HG02970 (cell line): ENCODE measurements around the gene HMGCS2.
"Not testable (repeated sequence)": the region's sequence is repeated elsewhere in the genome, so short reads cannot be mapped to it uniquely, and the experiment has no call there.

ENCODE experiments used
- ATAC-seq: cut with Tn5 transposase; IDR thresholded peaks from one replicate; pipeline ENCODE4 v1.9.1; 2021; ENCODE audit warnings: mild to moderate bottlenecking, moderate library complexity, moderate number of reproducible peaks; ENCODE audit not compliant: unreplicated experiment, low FRiP score

HMGCS2 gene

DNA sequence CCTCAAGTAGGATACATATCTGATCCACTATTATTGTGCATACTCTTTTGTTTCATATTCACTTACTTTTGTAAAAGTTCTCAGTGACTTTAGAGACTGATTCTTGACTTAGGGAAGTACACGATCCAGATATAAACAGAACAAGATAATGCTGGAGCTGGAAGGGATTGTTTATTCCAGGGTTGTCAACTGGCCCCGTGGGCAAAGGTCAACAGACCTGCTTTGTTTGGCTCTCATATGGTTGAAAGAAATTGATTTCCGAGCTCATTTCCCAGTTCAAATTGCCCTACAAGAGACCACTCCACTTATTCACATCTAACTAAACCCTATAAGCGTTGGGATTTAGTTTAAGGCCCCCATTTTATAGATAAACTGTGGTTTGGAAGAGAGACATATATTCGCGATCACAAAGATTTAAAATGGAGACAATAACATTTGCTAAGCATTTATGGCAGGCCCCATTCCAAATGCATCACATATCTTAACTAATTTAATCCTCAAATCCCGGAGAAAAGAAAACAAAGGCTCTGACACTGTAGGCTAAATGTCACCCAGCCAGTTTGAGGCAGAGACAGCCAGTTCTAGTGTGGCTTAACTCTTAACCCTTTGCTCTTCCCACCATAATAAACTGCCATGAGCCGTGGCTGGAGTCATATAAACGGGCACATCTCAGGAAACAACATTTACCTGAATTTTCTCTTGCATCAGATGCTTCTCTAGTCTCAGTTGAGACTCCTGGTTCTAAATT lies 21.9 kb upstream of the HMGCS2 start:
- no peak for ATAC-seq

DNA sequence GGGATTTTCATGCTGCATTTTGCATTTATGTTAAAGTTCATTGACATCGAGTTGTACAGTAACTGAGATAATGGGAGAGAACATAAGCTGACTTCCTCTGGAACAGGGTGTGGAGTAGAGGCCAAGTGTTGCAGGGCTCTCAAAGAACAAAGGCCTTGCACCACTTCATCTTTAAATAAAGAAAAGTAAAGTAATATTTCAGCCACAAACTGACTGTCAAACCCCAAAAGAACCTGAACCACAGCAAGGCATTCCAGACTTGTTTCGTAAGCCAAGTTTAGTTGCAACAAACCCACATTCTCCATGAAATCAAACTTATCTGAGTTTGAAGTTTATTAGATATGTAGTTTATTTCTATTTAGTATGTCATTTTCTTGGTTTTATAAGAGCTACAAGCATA lies 19.1 kb upstream of the HMGCS2 start:
- no peak for ATAC-seq

GRCh38 chr1:119786473-119787050 lies 17.9 kb upstream of the HMGCS2 start:
- not testable (repeated sequence) for ATAC-seq

- ATAC-seq = not testable (repeated sequence)
These were observed 17.3 kb upstream of the HMGCS2 start for GRCh38 chr1:119786046-119786445.

GRCh38 chr1:119784191-119784781 lies 15.6 kb upstream of the HMGCS2 start:
- ATAC-seq = no peak

DNA sequence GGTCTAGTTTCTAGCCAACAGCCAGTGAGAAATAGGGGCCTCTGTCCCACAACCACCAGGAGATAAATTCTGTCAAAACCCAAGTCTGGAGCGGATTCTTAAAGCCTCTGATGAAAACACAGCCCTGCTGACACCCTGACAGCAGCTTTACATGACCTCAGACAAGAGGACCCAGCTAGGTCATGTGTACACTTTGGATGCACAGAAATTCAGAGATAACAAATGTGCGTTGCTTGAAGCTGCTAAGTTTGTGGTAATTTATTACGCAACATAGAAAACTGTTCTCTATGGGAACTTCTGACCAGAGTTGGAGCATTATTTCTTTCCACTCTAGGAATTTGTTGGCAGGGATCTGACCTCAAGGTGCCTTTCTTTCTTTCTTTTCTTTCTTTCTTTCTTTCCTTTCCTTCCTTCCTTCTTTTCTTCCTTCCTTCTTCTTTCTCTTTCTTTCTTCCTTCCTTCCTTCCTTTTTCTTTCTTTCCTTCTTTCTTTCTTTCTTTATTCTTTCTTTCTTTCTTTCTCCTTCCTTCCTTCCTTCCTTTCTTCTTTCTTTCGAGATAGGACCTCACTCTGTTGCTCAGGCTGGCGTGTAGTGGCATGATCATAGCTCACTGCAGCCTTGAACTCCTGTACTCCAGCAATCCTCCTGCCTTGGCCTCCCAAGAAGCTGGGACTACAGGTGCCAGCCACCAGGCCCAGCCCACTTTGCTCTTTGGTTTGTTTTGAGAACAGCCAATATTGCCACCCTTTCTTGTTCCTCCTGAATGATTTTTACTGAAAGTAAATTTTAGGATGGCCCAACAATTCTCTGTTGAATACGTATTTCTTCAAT lies 14.9 kb upstream of the HMGCS2 start:
- no peak for ATAC-seq

GRCh38 chr1:119782631-119783325 lies 14.1 kb upstream of the HMGCS2 start:
- no peak for ATAC-seq

DNA sequence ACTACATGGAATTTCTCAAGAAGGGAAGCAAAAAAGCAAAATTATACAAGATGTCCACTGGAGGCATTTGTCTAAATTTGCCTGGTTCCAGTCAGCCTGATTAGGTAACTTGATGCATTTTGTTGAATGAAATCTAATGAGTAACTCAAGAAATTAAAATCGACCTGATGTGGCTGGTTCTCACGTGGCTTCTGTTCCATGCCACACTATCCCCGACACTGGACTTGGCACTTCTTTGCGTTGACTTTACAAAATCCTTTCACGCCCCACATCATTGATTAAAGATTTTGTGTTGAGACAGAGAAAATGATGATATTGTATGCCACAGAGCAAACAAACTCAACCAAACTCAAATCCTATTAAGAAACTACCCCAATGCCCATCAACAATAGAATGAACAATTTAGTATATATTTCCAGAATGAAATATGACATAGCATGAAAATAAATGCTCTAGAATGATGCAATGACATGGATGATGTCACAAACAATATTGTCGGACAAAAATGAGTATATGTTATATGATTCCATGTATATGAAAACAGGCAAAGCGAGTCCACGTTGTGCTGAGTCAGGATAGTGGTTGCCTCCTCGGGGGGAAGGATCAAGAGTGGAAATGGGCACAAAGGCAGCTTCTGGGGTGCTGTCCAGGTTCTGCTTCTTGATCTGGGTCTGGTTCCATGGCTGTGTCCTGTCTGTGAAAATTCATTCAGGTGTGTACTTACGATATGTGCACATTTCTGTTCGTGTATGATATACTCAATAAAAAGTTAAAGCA lies 12.9 kb upstream of the HMGCS2 start:
- no peak for ATAC-seq

DNA sequence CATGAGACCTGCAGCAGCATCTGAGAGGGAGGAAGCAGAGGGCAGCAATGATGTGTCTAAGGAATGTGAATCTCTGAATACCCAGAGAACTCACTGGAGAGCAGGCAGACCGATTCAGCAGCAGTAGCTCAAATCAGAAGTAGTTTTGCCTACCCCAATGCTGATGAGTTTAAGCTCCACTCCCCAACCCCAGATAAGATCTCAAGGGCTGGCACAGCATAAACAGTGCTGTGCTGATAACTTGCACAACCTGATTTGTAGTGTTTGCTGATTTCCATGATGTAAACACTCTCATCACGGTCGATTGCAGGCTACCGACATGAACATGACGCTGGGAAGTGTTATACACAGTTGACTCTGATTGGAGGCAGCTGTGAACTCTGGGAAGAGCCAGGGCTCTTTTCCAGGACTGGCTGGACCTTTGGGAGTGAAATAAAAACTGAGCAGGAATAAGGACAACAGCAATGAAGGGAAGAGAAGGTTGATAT lies 11.2 kb upstream of the HMGCS2 start:
- no peak for ATAC-seq

DNA sequence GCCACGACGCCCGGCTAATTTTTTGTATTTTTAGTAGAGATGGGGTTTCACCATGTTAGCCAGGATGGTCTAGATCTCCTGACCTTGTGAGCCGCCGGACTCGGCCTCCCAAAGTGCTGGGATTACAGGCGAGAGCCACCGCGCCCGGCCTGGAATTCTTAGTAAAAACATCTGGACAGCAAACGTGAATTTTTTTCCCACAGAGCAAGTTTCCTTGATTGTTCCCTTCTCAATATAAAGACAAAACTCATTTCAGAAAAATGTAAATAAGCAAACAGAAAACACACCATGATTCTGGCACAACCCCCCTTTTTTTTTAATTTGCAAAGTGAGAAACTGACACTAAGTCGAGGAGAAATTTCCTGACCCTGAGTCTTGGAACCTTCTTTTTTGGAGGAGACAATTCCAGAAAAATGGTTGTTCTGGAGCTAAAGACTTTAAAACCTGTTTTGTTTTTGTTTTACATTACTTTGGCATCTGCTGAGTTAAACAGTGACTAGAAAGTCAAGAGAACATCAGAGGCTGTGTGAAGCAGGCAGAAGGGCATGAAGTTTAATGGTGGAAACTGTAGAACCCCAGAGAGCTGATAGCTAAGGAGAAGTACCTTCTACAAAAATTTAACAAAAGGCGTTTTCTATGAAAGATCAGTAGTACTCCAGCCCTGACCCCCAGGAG lies 10.3 kb upstream of the HMGCS2 start:
- no peak for ATAC-seq

GRCh38 chr1:119778359-119778758 lies 9.7 kb upstream of the HMGCS2 start:
- ATAC-seq = no peak

GRCh38 chr1:119774746-119775490 lies 6.2 kb upstream of the HMGCS2 start:
- ATAC-seq = no peak

GRCh38 chr1:119773711-119774241 lies 5.1 kb upstream of the HMGCS2 start:
- no peak for ATAC-seq

DNA sequence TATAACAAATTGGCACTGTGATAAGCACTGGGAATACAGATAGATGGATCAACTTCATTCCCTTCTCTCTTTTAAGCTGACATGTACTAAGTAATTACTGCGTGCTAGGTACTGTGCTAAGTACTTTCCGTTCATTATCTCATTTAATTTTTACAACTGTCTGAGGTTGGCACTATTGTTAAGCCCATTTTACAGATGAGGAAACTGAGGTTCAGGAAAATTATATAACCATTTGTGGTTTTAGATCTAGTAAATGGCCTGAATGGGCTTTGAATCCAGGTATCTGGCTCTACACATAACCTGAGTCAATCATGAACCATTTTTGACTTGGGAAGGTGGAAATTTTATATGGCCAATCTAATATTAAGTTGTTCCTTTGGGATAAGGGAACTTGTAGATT lies 3.6 kb upstream of the HMGCS2 start:
- ATAC-seq = no peak

- ATAC-seq = no peak
These were observed 3.1 kb upstream of the HMGCS2 start for GRCh38 chr1:119771770-119772169.

GRCh38 chr1:119771016-119771415 lies 2.3 kb upstream of the HMGCS2 start:
- ATAC-seq = no peak

- ATAC-seq = no peak
These were observed 1.2 kb downstream of the HMGCS2 start for GRCh38 chr1:119767486-119767885.

- no peak for ATAC-seq
These were observed 2.3 kb downstream of the HMGCS2 start for GRCh38 chr1:119766374-119766794.
